ENCODE results near the gene JPH4.

JPH4 gene

GRCh38 chr14:23542261-23542660 is 36.3 kb downstream of the JPH4 start:
- no peak overlapping the region for H3K4me3 ChIP-seq (ENCODE audit: low read depth, low read length)
- TF ChIP-seq CTCF (IDR thresholded peaks at IDR 0.05; ENCODE audit: low read depth, low read length), result no peak
- no peak for TF ChIP-seq POLR2A (IDR thresholded peaks at IDR 0.05; ENCODE audit: extremely low read depth, insufficient read length)
- no peak for TF ChIP-seq MAX (IDR thresholded peaks at IDR 0.05; ENCODE audit: low read depth, low read length)
- no peak for DNase-seq (ENCODE audit: low read depth)

- TF ChIP-seq CTCF (IDR thresholded peaks at IDR 0.05; ENCODE audit: low read depth, low read length), result no peak
- no peak for TF ChIP-seq POLR2A (IDR thresholded peaks at IDR 0.05; ENCODE audit: extremely low read depth, insufficient read length)
- no peak for TF ChIP-seq MYC (IDR thresholded peaks at IDR 0.05; ENCODE audit: low read depth, low read length)
- no peak for TF ChIP-seq MAX (IDR thresholded peaks at IDR 0.05; ENCODE audit: low read depth, low read length)
Measured at GRCh38 chr14:23540141-23540469, 38.5 kb downstream of the JPH4 start.

GRCh38 chr14:23539248-23540140 is 39.1 kb downstream of the JPH4 start:
- peak; percentile 50 for DNase-seq (ENCODE audit: low read depth)
- no peak overlapping the region for H3K4me3 ChIP-seq (ENCODE audit: low read depth, low read length)
- no peak for TF ChIP-seq MYC (IDR thresholded peaks at IDR 0.05; ENCODE audit: low read depth, low read length)
- peak; percentile 83 for TF ChIP-seq CTCF (IDR thresholded peaks at IDR 0.05; ENCODE audit: low read depth, low read length)
- TF ChIP-seq POLR2A (IDR thresholded peaks at IDR 0.05; ENCODE audit: extremely low read depth, insufficient read length), result no peak

More at GRCh38 chr14:23540141-23540469, 38.5 kb downstream of the JPH4 start:
- no peak for DNase-seq (ENCODE audit: low read depth)
- no peak overlapping the region for H3K4me3 ChIP-seq (ENCODE audit: low read depth, low read length)

GRCh38 chr14:23538785-23539184 is 39.8 kb downstream of the JPH4 start:
- no peak overlapping the region for H3K4me3 ChIP-seq (ENCODE audit: low read depth, low read length)
- no peak for DNase-seq (ENCODE audit: low read depth)
- no peak for TF ChIP-seq MAX (IDR thresholded peaks at IDR 0.05; ENCODE audit: low read depth, low read length)
- no peak for TF ChIP-seq MYC (IDR thresholded peaks at IDR 0.05; ENCODE audit: low read depth, low read length)
- no peak for TF ChIP-seq POLR2A (IDR thresholded peaks at IDR 0.05; ENCODE audit: extremely low read depth, insufficient read length)
- TF ChIP-seq CTCF (IDR thresholded peaks at IDR 0.05; ENCODE audit: low read depth, low read length), result no peak

GRCh38 chr14:23538050-23538718 is 40.4 kb downstream of the JPH4 start:
- TF ChIP-seq CTCF (IDR thresholded peaks at IDR 0.05; ENCODE audit: low read depth, low read length) (no peak), POLR2A (IDR thresholded peaks at IDR 0.05; ENCODE audit: extremely low read depth, insufficient read length) (no peak), MAX (IDR thresholded peaks at IDR 0.05; ENCODE audit: low read depth, low read length) (no peak), MYC (IDR thresholded peaks at IDR 0.05; ENCODE audit: low read depth, low read length) (no peak)
- no peak for DNase-seq (ENCODE audit: low read depth)
- no peak overlapping the region for H3K4me3 ChIP-seq (ENCODE audit: low read depth, low read length)
